H9 (cell line): ENCODE measurements around the gene NEMF. TPM values are rescaled to one million over a fixed set of nuclear protein-coding genes. Genes with fewer than 3 reads are reported as not detected.
"Not testable (repeated sequence)": the region's sequence is repeated elsewhere in the genome, so short reads cannot be mapped to it uniquely, and the experiment has no call there.

ENCODE experiments used
- DNase-seq: peaks from one replicate; pipeline ENCODE4 v3.0.0-alpha.2; 2017
- H2AFZ ChIP-seq: one replicate; pipeline ENCODE4 v1.6.1; 2013; ENCODE audit warnings: mild to moderate bottlenecking, low read length, control low read depth, moderate library complexity
- H2AK5ac ChIP-seq: 2 replicates; pipeline ENCODE4 v1.6.1; 2013; ENCODE audit warnings: low read length, control low read depth, mixed read lengths; ENCODE audit not compliant: insufficient read length
- H2BK120ac ChIP-seq: one replicate; pipeline ENCODE4 v1.6.1; 2013; ENCODE audit warnings: low read depth, mild to moderate bottlenecking, low read length, control low read depth, inconsistent platforms; ENCODE audit not compliant: poor library complexity, severe bottlenecking
- H2BK12ac ChIP-seq: 2 replicates; pipeline ENCODE4 v1.6.1; 2013; ENCODE audit warnings: low read length, control low read depth, mixed read lengths, low read depth; ENCODE audit not compliant: insufficient read length
- H2BK15ac ChIP-seq: 2 replicates; pipeline ENCODE4 v1.6.1; 2013; ENCODE audit warnings: low read depth, low read length, control low read depth
- H2BK20ac ChIP-seq: one replicate; pipeline ENCODE4 v1.6.1; 2013; ENCODE audit warnings: low read depth, mild to moderate bottlenecking, low read length, control low read depth, inconsistent platforms; ENCODE audit not compliant: poor library complexity, severe bottlenecking
- H2BK5ac ChIP-seq: 2 replicates; pipeline ENCODE4 v1.6.1; 2013; ENCODE audit warnings: low read length, control low read depth, mixed read lengths; ENCODE audit not compliant: insufficient read length
- H3K14ac ChIP-seq: 2 replicates; pipeline ENCODE4 v1.6.1; 2013; ENCODE audit warnings: low read length, control low read depth; ENCODE audit not compliant: insufficient read depth
- H3K18ac ChIP-seq: 2 replicates; pipeline ENCODE4 v1.6.1; 2013; ENCODE audit warnings: low read depth, mild to moderate bottlenecking, mixed read lengths, low read length, control low read depth; ENCODE audit not compliant: insufficient read length
- H3K23ac ChIP-seq: 2 replicates; pipeline ENCODE4 v1.6.1; 2013; ENCODE audit warnings: low read length, control low read depth, mixed read lengths, low read depth; ENCODE audit not compliant: insufficient read length
- H3K23me2 ChIP-seq: 2 replicates; pipeline ENCODE4 v1.6.1; 2013; ENCODE audit warnings: low read depth, mild to moderate bottlenecking, mixed read lengths, low read length, control low read depth; ENCODE audit not compliant: insufficient read length, poor library complexity, severe bottlenecking
- H3K27ac ChIP-seq: 2 replicates; pipeline ENCODE4 v1.5.1; 2013; ENCODE audit warnings: low read length, control low read depth, mixed read lengths, low read depth; ENCODE audit not compliant: insufficient read length
- H3K27me3 ChIP-seq: 2 replicates; pipeline ENCODE4 v1.6.1; 2013; ENCODE audit warnings: low read length, control low read depth, inconsistent platforms; ENCODE audit not compliant: insufficient read depth
- H3K4ac ChIP-seq: 2 replicates; pipeline ENCODE4 v1.6.1; 2013; ENCODE audit warnings: low read depth, mild to moderate bottlenecking, control low read depth, inconsistent platforms, low read length, moderate library complexity
- H3K4me1 ChIP-seq: 2 replicates; pipeline ENCODE4 v1.6.1; 2013; ENCODE audit warnings: low read length, control low read depth, inconsistent platforms; ENCODE audit not compliant: insufficient read depth
- H3K4me2 ChIP-seq: 2 replicates; pipeline ENCODE4 v1.6.1; 2013; ENCODE audit warnings: low read length, control low read depth, mixed read lengths; ENCODE audit not compliant: insufficient read length, insufficient read depth
- H3K56ac ChIP-seq: 2 replicates; pipeline ENCODE4 v1.6.1; 2013; ENCODE audit warnings: low read depth, mild to moderate bottlenecking, mixed read lengths, low read length, control low read depth; ENCODE audit not compliant: insufficient read length
- H3K79me1 ChIP-seq: 2 replicates; pipeline ENCODE4 v1.6.1; 2013; ENCODE audit warnings: low read depth, mild to moderate bottlenecking, moderate library complexity, low read length, control low read depth, inconsistent platforms; ENCODE audit not compliant: insufficient read depth, poor library complexity, severe bottlenecking
- H3K79me2 ChIP-seq: 2 replicates; pipeline ENCODE4 v1.6.1; 2013; ENCODE audit warnings: low read length, control low read depth, inconsistent platforms; ENCODE audit not compliant: insufficient read depth
- H3K9ac ChIP-seq: 2 replicates; pipeline ENCODE4 v1.6.1; 2013; ENCODE audit warnings: low read length, control low read depth, mixed read lengths; ENCODE audit not compliant: insufficient read length; ENCODE audit errors: extremely low read depth
- H3K9me3 ChIP-seq: one replicate; pipeline ENCODE4 v1.6.1; 2013; ENCODE audit warnings: low read depth, low read length, inconsistent platforms; ENCODE audit not compliant: control insufficient read depth
- H3T11ph ChIP-seq: one replicate; pipeline ENCODE4 v1.6.1; 2013; ENCODE audit warnings: mild to moderate bottlenecking, low read length, control low read depth, inconsistent platforms
- H4K20me1 ChIP-seq: one replicate; pipeline ENCODE4 v1.6.1; 2013; ENCODE audit not compliant: control insufficient read depth, insufficient read length, insufficient read depth
- H4K5ac ChIP-seq: 2 replicates; pipeline ENCODE4 v1.6.1; 2013; ENCODE audit warnings: low read depth, mild to moderate bottlenecking, mixed read lengths, low read length, control low read depth; ENCODE audit not compliant: insufficient read length
- H4K8ac ChIP-seq: replicated peaks from 2 replicates; pipeline ENCODE4 v1.6.1; 2013; ENCODE audit warnings: low read length, control low read depth, mixed read lengths, low read depth; ENCODE audit not compliant: insufficient read length
- H4K91ac ChIP-seq: 2 replicates; pipeline ENCODE4 v1.6.1; 2013; ENCODE audit warnings: low read depth, mild to moderate bottlenecking, moderate library complexity, mixed read lengths, low read length, control low read depth; ENCODE audit not compliant: insufficient read length
- H3K27ac Mint-ChIP-seq, 3 experiments: 2 replicates in 2 of 3; 3 replicates in 1 of 3; pipeline ENCODE4 v1.8.0; 2020 to 2021; ENCODE audit warnings: mixed read lengths in 3 of 3, mild to moderate bottlenecking in 1 of 3, moderate library complexity in 1 of 3
- H3K27me3 Mint-ChIP-seq: 2 replicates; pipeline ENCODE4 v1.8.0; 2021; ENCODE audit warnings: low read depth, mild to moderate bottlenecking, moderate library complexity, mixed read lengths
- H3K36me3 Mint-ChIP-seq, 3 experiments: 2 replicates in 2 of 3; 3 replicates in 1 of 3; pipeline ENCODE4 v1.8.0; 2020 to 2021; ENCODE audit warnings: low read depth in 3 of 3, mixed read lengths in 3 of 3; ENCODE audit not compliant: insufficient read depth in 1 of 3
- H3K4me1 Mint-ChIP-seq, 2 experiments: 2 replicates each; pipeline ENCODE4 v1.8.0; 2020; ENCODE audit warnings: mixed read lengths in 2 of 2
- H3K4me3 Mint-ChIP-seq, 2 experiments: 2 replicates in 1 of 2; 3 replicates in 1 of 2; pipeline ENCODE4 v1.8.0; 2020 to 2021; ENCODE audit warnings: mild to moderate bottlenecking in 2 of 2, mixed read lengths in 2 of 2, moderate library complexity in 1 of 2
- H3K9me3 Mint-ChIP-seq, 2 experiments: 2 replicates in 1 of 2; 3 replicates in 1 of 2; pipeline ENCODE4 v1.8.0; 2020; ENCODE audit warnings: mild to moderate bottlenecking in 2 of 2, mixed read lengths in 2 of 2, moderate library complexity in 1 of 2
- CTCF ChIP-seq: fragments of 200-600 bp; sonication (generic); conservative IDR thresholded peaks from 3 replicates; pipeline ENCODE4 v1.8.0; 2021; ENCODE audit warnings: antibody characterized with exemption, mild to moderate bottlenecking
- WGBS: extraction: QIAGEN DNeasy Blood & Tissue Kit; methylation state at CpG from one replicate; pipeline ENCODE4 v1.1.7; 2013; ENCODE audit warnings: missing lambda C conversion rate, low lambda C conversion rate, mixed read lengths; ENCODE audit not compliant: insufficient read length; ENCODE audit errors: extremely low coverage; 5-methylcytosine and 5-hydroxymethylcytosine counted together
- total RNA-seq: library from RNA; stranded (reverse); gene quantifications from 2 replicates; pipeline ENCODE4 v1.2.1, GENCODE V29; 2021

The NEMF gene
- total RNA-seq, 1 experiment from 2014 or later = 57.4 TPM

GRCh38 chr14:49896966-49897365 is 44.4 kb upstream of the NEMF start:
- H3K23me2 ChIP-seq = peaks cover 9% of the 10 kb centered on the region
- no peak overlapping the region for H4K91ac ChIP-seq
- no peak overlapping the region for H2BK12ac ChIP-seq
- H3K9me3 ChIP-seq = no peaks in the 10 kb centered on the region
- H3K23ac ChIP-seq = no peak overlapping the region
- no peaks in the 10 kb centered on the region for H3K27me3 Mint-ChIP-seq
- WGBS = no CpG with 5 or more reads among the region's 5 CpGs
- H3K4me1 ChIP-seq = no peaks in the 10 kb centered on the region
- no peak overlapping the region for H3K14ac ChIP-seq
- no peak overlapping the region for H2BK20ac ChIP-seq
- H3T11ph ChIP-seq = no peak overlapping the region
- peaks cover 0 to 2% of the 10 kb centered on the region in 2 experiments; a peak in 2 of 5 replicates for H3K9me3 Mint-ChIP-seq
- no peak overlapping the region for H2AK5ac ChIP-seq
- no peak overlapping the region for H3K18ac ChIP-seq
- TF ChIP-seq CTCF = 0 out of 3 replicates have a peak, but pooled peaks have one; percentile 15
- no peak overlapping the region for H3K27ac Mint-ChIP-seq
- H2BK5ac ChIP-seq = no peak overlapping the region
- H2BK15ac ChIP-seq = no peak overlapping the region
- no peak overlapping the region for H3K9ac ChIP-seq
- no peak overlapping the region for H2AFZ ChIP-seq
- H3K27me3 ChIP-seq = no peaks in the 10 kb centered on the region
- H2BK120ac ChIP-seq = no peak overlapping the region
- no peak overlapping the region for H4K8ac ChIP-seq
- no peak overlapping the region for H3K56ac ChIP-seq
- no peaks in the 10 kb centered on the region for H4K20me1 ChIP-seq
- H3K4me1 Mint-ChIP-seq = peaks cover 32 to 33% of the 10 kb centered on the region in 2 experiments
- H4K5ac ChIP-seq = no peak overlapping the region
- H3K4me2 ChIP-seq = no peak overlapping the region
- peaks cover 20% of the 10 kb centered on the region; the same call in 1 of the 2 replicates for H3K79me2 ChIP-seq
- H3K4me3 Mint-ChIP-seq = no peak overlapping the region
- no peak overlapping the region for H3K27ac ChIP-seq
- H3K4ac ChIP-seq = no peak overlapping the region
- H3K36me3 Mint-ChIP-seq = peaks cover 18 to 27% (median 21%) of the 10 kb centered on the region in 3 experiments
- H3K79me1 ChIP-seq = no peaks in the 10 kb centered on the region
- no peak for DNase-seq

- H3K56ac ChIP-seq, H4K91ac ChIP-seq, H3K27me3 Mint-ChIP-seq, H2AFZ ChIP-seq, H3K23ac ChIP-seq, H4K8ac ChIP-seq, H3K4me1 ChIP-seq, H3T11ph ChIP-seq, H3K4ac ChIP-seq, H2BK15ac ChIP-seq, H2BK120ac ChIP-seq, H3K79me1 ChIP-seq, H4K20me1 ChIP-seq, DNase-seq, H2BK5ac ChIP-seq, H3K27me3 ChIP-seq, H2BK20ac ChIP-seq, H3K23me2 ChIP-seq, H3K9me3 Mint-ChIP-seq, H3K4me2 ChIP-seq, H2AK5ac ChIP-seq, H3K9me3 ChIP-seq, H2BK12ac ChIP-seq, H3K14ac ChIP-seq, H4K5ac ChIP-seq, H3K9ac ChIP-seq, H3K27ac ChIP-seq, H3K18ac ChIP-seq: not testable (repeated sequence)
- peaks cover 20% of the 10 kb centered on the region; the same call in 1 of the 2 replicates for H3K79me2 ChIP-seq
- Mint-ChIP-seq H3K36me3 (peaks cover 18 to 27% (median 21%) of the 10 kb centered on the region in 3 experiments), H3K27ac (peak overlapping the region in 1 of 3 experiments; percentile 17; a peak in 1 of 7 replicates), H3K4me3 (peak overlapping the region; percentile 92 to 94; a peak in 3 of 5 replicates), H3K4me1 (peaks cover 34 to 35% of the 10 kb centered on the region in 2 experiments)
Observed at GRCh38 chr14:49896272-49896671, 43.7 kb upstream of the NEMF start.
